GM19043 (cell line): ENCODE measurements around the gene SOX5.
"Not testable (repeated sequence)": the region's sequence is repeated elsewhere in the genome, so short reads cannot be mapped to it uniquely, and the experiment has no call there.

Experiments used
- ATAC-seq: cut with Tn5 transposase; IDR thresholded peaks from one replicate; pipeline ENCODE4 v1.9.1; 2021; ENCODE audit warnings: low read depth; ENCODE audit not compliant: unreplicated experiment

SOX5 gene

GRCh38 chr12:23556661-23557060 is 392.8 kb downstream of the SOX5 start:
- ATAC-seq: no peak

GRCh38 chr12:23555825-23556207 is 393.7 kb downstream of the SOX5 start:
- ATAC-seq: no peak

- ATAC-seq: no peak
Measured at GRCh38 chr12:23555180-23555824, 394.2 kb downstream of the SOX5 start.

GRCh38 chr12:23552417-23552816 is 397.1 kb downstream of the SOX5 start:
- no peak for ATAC-seq

GRCh38 chr12:23550753-23551152 is 398.7 kb downstream of the SOX5 start:
- ATAC-seq: no peak

GRCh38 chr12:23548742-23549141 is 400.7 kb downstream of the SOX5 start:
- no peak for ATAC-seq

- ATAC-seq: no peak
Measured at GRCh38 chr12:23546756-23547155, 402.7 kb downstream of the SOX5 start.

- ATAC-seq: no peak
Measured at GRCh38 chr12:23543767-23544166, 405.7 kb downstream of the SOX5 start.

- ATAC-seq: no peak
Measured at GRCh38 chr12:23542187-23542586, 407.3 kb downstream of the SOX5 start.

GRCh38 chr12:23540572-23540971 is 408.9 kb downstream of the SOX5 start:
- no peak for ATAC-seq

GRCh38 chr12:23536293-23536692 is 413.2 kb downstream of the SOX5 start:
- ATAC-seq: peak; percentile 93

- no peak for ATAC-seq
Measured at GRCh38 chr12:23535441-23535840, 414.0 kb downstream of the SOX5 start.

- ATAC-seq: no peak
Measured at GRCh38 chr12:23534196-23534595, 415.3 kb downstream of the SOX5 start.

- no peak for ATAC-seq
Measured at GRCh38 chr12:23533699-23534098, 415.8 kb downstream of the SOX5 start.

GRCh38 chr12:23533265-23533664 is 416.2 kb downstream of the SOX5 start:
- no peak for ATAC-seq

GRCh38 chr12:23528316-23528715 is 421.2 kb downstream of the SOX5 start:
- no peak for ATAC-seq

- no peak for ATAC-seq
Measured at GRCh38 chr12:23525450-23526072, 423.9 kb downstream of the SOX5 start.

GRCh38 chr12:23523339-23523738 is 426.1 kb downstream of the SOX5 start:
- no peak for ATAC-seq

GRCh38 chr12:23519444-23519843 is 430.0 kb downstream of the SOX5 start:
- ATAC-seq: not testable (repeated sequence)

GRCh38 chr12:23515785-23516184 is 433.7 kb downstream of the SOX5 start:
- ATAC-seq: not testable (repeated sequence)

GRCh38 chr12:23510484-23510883 is 439.0 kb downstream of the SOX5 start:
- no peak for ATAC-seq

- ATAC-seq: not testable (repeated sequence)
Measured at GRCh38 chr12:23509832-23510231, 439.6 kb downstream of the SOX5 start.
